K562 (cell line): ENCODE data around the gene EFHB. TPM values are rescaled to one million over a fixed set of nuclear protein-coding genes. Genes with fewer than 3 reads are reported as not detected.
A peak's percentile ranks its signal among the peaks of the same experiment; 100 is the strongest.

ENCODE experiments used
- ATF7 ChIP-seq: fragments of 450-650 bp; IDR thresholded peaks from 2 replicates; pipeline ENCODE4 v1.7.1; 2014; ENCODE audit warnings: mild to moderate bottlenecking, moderate library complexity
- CAMTA2 ChIP-seq: fragments of 250-450 bp; sonication (Bioruptor Pico); conservative IDR thresholded peaks from 2 replicates; pipeline ENCODE4 v1.5.1; 2022
- CBFA2T2 ChIP-seq: fragments of 450-650 bp; conservative IDR thresholded peaks from 2 replicates; pipeline ENCODE4 v1.6.1; 2017; ENCODE audit warnings: mild to moderate bottlenecking
- EP400 ChIP-seq: fragments of 450-650 bp; IDR thresholded peaks from 2 replicates; pipeline ENCODE4 v1.6.1; 2017; ENCODE audit warnings: antibody characterized with exemption, mild to moderate bottlenecking, moderate library complexity
- FOXA1 ChIP-seq: fragments of 450-650 bp; IDR thresholded peaks from 2 replicates; pipeline ENCODE4 v1.6.1; 2016; ENCODE audit warnings: mild to moderate bottlenecking, borderline replicate concordance
- HNRNPL ChIP-seq: fragments of 200-400 bp; formaldehyde crosslinking; IDR thresholded peaks from 2 replicates; pipeline ENCODE4 v1.6.1; 2017; ENCODE audit warnings: low read depth, mild to moderate bottlenecking, low read length
- MECOM ChIP-seq: fragments of 250-450 bp; sonication (Bioruptor Pico); IDR thresholded peaks from 2 replicates; pipeline ENCODE4 v1.8.0; 2022; ENCODE audit warnings: inconsistent platforms
- NCOA4 ChIP-seq: fragments of 450-650 bp; IDR thresholded peaks from 2 replicates; pipeline ENCODE4 v1.6.1; 2018; ENCODE audit warnings: mild to moderate bottlenecking; ENCODE audit not compliant: partially characterized antibody
- PHF20 ChIP-seq: fragments of 450-650 bp; IDR thresholded peaks from 2 replicates; pipeline ENCODE4 v1.6.1; 2018; ENCODE audit not compliant: partially characterized antibody
- RBM17 ChIP-seq: fragments of 200-400 bp; formaldehyde crosslinking; IDR thresholded peaks from 2 replicates; pipeline ENCODE4 v1.6.1; 2017; ENCODE audit warnings: low read depth, mild to moderate bottlenecking, low read length, borderline replicate concordance
- SPI1 ChIP-seq: IDR thresholded peaks from 2 replicates; pipeline ENCODE4 v1.6.1; 2011; ENCODE audit warnings: low read depth, low read length, control low read depth, borderline replicate concordance
- TAF9B ChIP-seq: fragments of 450-650 bp; IDR thresholded peaks from 2 replicates; pipeline ENCODE4 v1.6.1; 2018; ENCODE audit warnings: mild to moderate bottlenecking; ENCODE audit not compliant: partially characterized antibody
- TSC22D4 ChIP-seq: fragments of 450-650 bp; IDR thresholded peaks from 2 replicates; pipeline ENCODE4 v1.6.1; 2016; ENCODE audit warnings: missing genetic modification characterization, missing biosample characterization, control low read depth
- ZNF41 ChIP-seq: fragments of 250-450 bp; sonication (Bioruptor Pico); conservative IDR thresholded peaks from 2 replicates; pipeline ENCODE4 v1.4.0; 2020; ENCODE audit warnings: mild to moderate bottlenecking
- ZNF76 ChIP-seq: fragments of 250-450 bp; sonication (Bioruptor Pico); IDR thresholded peaks from 2 replicates; pipeline ENCODE4 v1.4.0; 2020; ENCODE audit warnings: mild to moderate bottlenecking, moderate library complexity, borderline replicate concordance
- polyA plus RNA-seq, 8 experiments: library from polyadenylated mRNA; depleted of rRNA in 4 of 8; stranded (reverse) in 5 of 8; unstranded in 3 of 8; fragments of >200 nt; fragmentation: Nextera tagmentation in 2 of 8; fragmentation: Illumina TruSeq in 1 of 8; extraction: Ambion mirVana in 2 of 8; extraction: Trizol in 1 of 8; gene quantifications; 2 replicates each; pipeline versions ENCODE4 v1.2.1 to v1.2.3, GENCODE V29; 2011 to 2014; ENCODE audit warnings: inconsistent platforms in 1 of 8, missing spikeins in 1 of 8
- total RNA-seq, 7 experiments: library from RNA; depleted of rRNA in 6 of 7; stranded (reverse); fragments of >200 nt in 6 of 7; fragmentation: Illumina TruSeq in 2 of 7; extraction: Trizol in 2 of 7; gene quantifications; 2 replicates each; pipeline versions ENCODE4 v1.2.1 to v1.2.3, GENCODE V29; 2011 to 2021; ENCODE audit warnings: low replicate concordance in 1 of 7
- TF ChIP-seq, protein P1 (sequence below), 2 experiments: IDR thresholded peaks; 2 replicates each; pipeline ENCODE4 v1.6.1; 2011; ENCODE audit warnings: borderline replicate concordance in 1 of 2, control low read depth in 1 of 2, low read depth in 1 of 2, low read length in 1 of 2, mild to moderate bottlenecking in 1 of 2, mixed read lengths in 1 of 2, moderate library complexity in 1 of 2; ENCODE audit not compliant: insufficient read depth in 1 of 2, insufficient read length in 1 of 2, poor library complexity in 1 of 2, severe bottlenecking in 1 of 2; ENCODE audit errors: extremely low read depth in 1 of 2
- TF ChIP-seq, protein P2 (sequence below): fragments of 450-650 bp; formaldehyde crosslinking; IDR thresholded peaks from 2 replicates; pipeline ENCODE4 v1.4.0; 2020; ENCODE audit warnings: mild to moderate bottlenecking, mixed read lengths
- TF ChIP-seq, protein P3 (sequence below): sonication (generic); formaldehyde crosslinking; IDR thresholded peaks from 2 replicates; pipeline ENCODE4 v1.8.0; 2023; ENCODE audit warnings: missing genetic modification reagents, mild to moderate bottlenecking, borderline replicate concordance
- TF ChIP-seq, protein P4 (sequence below): fragments of 200-400 bp; formaldehyde crosslinking; IDR thresholded peaks from 2 replicates; pipeline ENCODE4 v1.6.1; 2017; ENCODE audit warnings: mild to moderate bottlenecking, low read depth, low read length, moderate library complexity

Gene EFHB
- total and polyA plus RNA-seq, 9 of the 15 experiments (the other 6 are each of a cell fraction or from before 2014, with no cell fraction given): 1.5 to 4.0 (median 1.8) TPM

DNA sequence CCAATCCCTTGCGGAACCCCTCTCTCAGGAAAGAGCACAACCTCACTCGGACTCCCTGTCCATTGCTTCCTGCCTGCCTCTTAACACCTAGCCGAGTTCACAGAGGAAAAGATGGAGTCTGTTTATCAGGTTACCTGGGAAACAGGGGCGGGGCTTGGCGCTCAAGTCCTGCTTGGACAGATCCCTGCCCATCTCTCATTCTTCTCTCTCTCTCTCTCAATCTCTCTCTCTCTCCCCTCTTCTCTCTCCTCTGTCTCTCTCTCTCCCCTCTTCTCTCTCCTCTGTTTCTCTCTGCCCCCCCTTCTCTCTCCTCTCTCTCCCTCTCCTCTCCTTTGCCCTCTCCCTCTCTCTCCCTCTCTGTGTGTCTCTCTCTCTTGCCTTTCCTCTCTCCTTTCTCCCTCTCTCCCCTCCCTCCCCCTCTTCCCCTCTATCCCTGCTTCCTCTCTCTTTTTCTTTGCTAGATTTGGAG, at the start of gene EFHB (continued):
- TF ChIP-seq, protein P1, sequence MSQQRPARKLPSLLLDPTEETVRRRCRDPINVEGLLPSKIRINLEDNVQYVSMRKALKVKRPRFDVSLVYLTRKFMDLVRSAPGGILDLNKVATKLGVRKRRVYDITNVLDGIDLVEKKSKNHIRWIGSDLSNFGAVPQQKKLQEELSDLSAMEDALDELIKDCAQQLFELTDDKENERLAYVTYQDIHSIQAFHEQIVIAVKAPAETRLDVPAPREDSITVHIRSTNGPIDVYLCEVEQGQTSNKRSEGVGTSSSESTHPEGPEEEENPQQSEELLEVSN (IDR thresholded peaks at IDR 0.05; ENCODE audit: borderline replicate concordance in 1 of 2, extremely low read depth in 1 of 2, insufficient read depth in 1 of 2, insufficient read length in 1 of 2, low read depth in 1 of 2, low read length in 1 of 2, poor library complexity in 1 of 2, severe bottlenecking in 1 of 2): no peak
- TF ChIP-seq TAF9B: no peak
- TF ChIP-seq, protein P2, sequence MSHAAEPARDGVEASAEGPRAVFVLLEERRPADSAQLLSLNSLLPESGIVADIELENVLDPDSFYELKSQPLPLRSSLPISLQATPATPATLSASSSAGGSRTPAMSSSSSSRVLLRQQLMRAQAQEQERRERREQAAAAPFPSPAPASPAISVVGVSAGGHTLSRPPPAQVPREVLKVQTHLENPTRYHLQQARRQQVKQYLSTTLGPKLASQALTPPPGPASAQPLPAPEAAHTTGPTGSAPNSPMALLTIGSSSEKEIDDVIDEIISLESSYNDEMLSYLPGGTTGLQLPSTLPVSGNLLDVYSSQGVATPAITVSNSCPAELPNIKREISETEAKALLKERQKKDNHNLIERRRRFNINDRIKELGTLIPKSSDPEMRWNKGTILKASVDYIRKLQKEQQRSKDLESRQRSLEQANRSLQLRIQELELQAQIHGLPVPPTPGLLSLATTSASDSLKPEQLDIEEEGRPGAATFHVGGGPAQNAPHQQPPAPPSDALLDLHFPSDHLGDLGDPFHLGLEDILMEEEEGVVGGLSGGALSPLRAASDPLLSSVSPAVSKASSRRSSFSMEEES (CRISPR knock-in tag): no peak
- peak; percentile 91 for TF ChIP-seq NCOA4
- no peak for TF ChIP-seq ZNF76
- no peak for TF ChIP-seq MECOM (CRISPR knock-in tag)
- 0 out of 2 replicates have a peak, but pooled peaks have one; percentile 24 for TF ChIP-seq TSC22D4
- no peak for TF ChIP-seq FOXA1
- TF ChIP-seq CBFA2T2: no peak
- TF ChIP-seq HNRNPL: no peak
- TF ChIP-seq ATF7: no peak
- TF ChIP-seq ZNF41 (CRISPR knock-in tag): no peak
- TF ChIP-seq CAMTA2 (CRISPR knock-in tag): no peak
- no peak for TF ChIP-seq SPI1
- TF ChIP-seq, protein P3, sequence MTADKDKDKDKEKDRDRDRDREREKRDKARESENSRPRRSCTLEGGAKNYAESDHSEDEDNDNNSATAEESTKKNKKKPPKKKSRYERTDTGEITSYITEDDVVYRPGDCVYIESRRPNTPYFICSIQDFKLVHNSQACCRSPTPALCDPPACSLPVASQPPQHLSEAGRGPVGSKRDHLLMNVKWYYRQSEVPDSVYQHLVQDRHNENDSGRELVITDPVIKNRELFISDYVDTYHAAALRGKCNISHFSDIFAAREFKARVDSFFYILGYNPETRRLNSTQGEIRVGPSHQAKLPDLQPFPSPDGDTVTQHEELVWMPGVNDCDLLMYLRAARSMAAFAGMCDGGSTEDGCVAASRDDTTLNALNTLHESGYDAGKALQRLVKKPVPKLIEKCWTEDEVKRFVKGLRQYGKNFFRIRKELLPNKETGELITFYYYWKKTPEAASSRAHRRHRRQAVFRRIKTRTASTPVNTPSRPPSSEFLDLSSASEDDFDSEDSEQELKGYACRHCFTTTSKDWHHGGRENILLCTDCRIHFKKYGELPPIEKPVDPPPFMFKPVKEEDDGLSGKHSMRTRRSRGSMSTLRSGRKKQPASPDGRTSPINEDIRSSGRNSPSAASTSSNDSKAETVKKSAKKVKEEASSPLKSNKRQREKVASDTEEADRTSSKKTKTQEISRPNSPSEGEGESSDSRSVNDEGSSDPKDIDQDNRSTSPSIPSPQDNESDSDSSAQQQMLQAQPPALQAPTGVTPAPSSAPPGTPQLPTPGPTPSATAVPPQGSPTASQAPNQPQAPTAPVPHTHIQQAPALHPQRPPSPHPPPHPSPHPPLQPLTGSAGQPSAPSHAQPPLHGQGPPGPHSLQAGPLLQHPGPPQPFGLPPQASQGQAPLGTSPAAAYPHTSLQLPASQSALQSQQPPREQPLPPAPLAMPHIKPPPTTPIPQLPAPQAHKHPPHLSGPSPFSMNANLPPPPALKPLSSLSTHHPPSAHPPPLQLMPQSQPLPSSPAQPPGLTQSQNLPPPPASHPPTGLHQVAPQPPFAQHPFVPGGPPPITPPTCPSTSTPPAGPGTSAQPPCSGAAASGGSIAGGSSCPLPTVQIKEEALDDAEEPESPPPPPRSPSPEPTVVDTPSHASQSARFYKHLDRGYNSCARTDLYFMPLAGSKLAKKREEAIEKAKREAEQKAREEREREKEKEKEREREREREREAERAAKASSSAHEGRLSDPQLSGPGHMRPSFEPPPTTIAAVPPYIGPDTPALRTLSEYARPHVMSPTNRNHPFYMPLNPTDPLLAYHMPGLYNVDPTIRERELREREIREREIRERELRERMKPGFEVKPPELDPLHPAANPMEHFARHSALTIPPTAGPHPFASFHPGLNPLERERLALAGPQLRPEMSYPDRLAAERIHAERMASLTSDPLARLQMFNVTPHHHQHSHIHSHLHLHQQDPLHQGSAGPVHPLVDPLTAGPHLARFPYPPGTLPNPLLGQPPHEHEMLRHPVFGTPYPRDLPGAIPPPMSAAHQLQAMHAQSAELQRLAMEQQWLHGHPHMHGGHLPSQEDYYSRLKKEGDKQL (CRISPR knock-in tag): no peak
- no peak for TF ChIP-seq RBM17
- TF ChIP-seq, protein P4, sequence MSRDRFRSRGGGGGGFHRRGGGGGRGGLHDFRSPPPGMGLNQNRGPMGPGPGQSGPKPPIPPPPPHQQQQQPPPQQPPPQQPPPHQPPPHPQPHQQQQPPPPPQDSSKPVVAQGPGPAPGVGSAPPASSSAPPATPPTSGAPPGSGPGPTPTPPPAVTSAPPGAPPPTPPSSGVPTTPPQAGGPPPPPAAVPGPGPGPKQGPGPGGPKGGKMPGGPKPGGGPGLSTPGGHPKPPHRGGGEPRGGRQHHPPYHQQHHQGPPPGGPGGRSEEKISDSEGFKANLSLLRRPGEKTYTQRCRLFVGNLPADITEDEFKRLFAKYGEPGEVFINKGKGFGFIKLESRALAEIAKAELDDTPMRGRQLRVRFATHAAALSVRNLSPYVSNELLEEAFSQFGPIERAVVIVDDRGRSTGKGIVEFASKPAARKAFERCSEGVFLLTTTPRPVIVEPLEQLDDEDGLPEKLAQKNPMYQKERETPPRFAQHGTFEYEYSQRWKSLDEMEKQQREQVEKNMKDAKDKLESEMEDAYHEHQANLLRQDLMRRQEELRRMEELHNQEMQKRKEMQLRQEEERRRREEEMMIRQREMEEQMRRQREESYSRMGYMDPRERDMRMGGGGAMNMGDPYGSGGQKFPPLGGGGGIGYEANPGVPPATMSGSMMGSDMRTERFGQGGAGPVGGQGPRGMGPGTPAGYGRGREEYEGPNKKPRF: no peak
- TF ChIP-seq PHF20: no peak
- TF ChIP-seq EP400: peak; percentile 43; the same call in 1 of the 2 replicates
